Right lobe of liver (tissue), 4 donors: ENCODE data around the gene MYO7B.

Experiments
- POLR2A ChIP-seq: fragments of 450-650 bp; IDR thresholded peaks from one replicate; pipeline ENCODE4 v1.6.1; 2017; ENCODE audit warnings: antibody characterized with exemption, mild to moderate bottlenecking
- TF ChIP-seq, protein P1 (sequence below), 4 donors: fragments of 200-600 bp in 3 of 4; fragments of 450-650 bp in 1 of 4; IDR thresholded peaks; one replicate each; pipeline versions ENCODE4 v1.5.1 to v1.8.0; 2016 to 2022; ENCODE audit warnings: antibody characterized with exemption in 4 of 4, mild to moderate bottlenecking in 2 of 4
- donor health status: DM: no; HTN: no; CAD: no.
- donor health status: DM: no; HTN: no; CAD: no.
- donor health status: DM: no; HTN: yes; CAD: no.

DNA sequence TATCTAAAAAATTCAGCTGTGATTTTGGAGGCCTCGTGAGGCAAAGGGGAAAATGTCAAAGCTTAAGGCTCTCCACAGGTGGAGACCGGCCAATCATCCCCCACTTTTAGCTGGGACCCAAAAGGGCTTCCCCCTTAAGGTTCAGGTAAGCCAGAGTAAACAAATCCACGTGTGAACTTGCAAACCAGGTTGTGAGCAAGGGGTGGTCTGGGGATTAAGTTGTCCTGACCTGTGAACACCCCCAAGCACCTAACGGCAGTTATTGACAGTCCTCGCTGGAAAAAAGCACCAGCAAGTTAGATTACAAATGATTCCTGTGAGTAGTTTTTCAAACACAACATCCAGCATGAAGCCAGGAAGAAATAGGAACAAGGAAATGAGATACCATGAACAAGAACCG, 42.9 kb downstream of the MYO7B start:
- TF ChIP-seq, protein P1, sequence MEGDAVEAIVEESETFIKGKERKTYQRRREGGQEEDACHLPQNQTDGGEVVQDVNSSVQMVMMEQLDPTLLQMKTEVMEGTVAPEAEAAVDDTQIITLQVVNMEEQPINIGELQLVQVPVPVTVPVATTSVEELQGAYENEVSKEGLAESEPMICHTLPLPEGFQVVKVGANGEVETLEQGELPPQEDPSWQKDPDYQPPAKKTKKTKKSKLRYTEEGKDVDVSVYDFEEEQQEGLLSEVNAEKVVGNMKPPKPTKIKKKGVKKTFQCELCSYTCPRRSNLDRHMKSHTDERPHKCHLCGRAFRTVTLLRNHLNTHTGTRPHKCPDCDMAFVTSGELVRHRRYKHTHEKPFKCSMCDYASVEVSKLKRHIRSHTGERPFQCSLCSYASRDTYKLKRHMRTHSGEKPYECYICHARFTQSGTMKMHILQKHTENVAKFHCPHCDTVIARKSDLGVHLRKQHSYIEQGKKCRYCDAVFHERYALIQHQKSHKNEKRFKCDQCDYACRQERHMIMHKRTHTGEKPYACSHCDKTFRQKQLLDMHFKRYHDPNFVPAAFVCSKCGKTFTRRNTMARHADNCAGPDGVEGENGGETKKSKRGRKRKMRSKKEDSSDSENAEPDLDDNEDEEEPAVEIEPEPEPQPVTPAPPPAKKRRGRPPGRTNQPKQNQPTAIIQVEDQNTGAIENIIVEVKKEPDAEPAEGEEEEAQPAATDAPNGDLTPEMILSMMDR (IDR thresholded peaks at IDR 0.05) = no peak
- no peak for TF ChIP-seq POLR2A
